ENCODE measurements around the gene POLE. TPM values are rescaled to one million over a fixed set of nuclear protein-coding genes. Genes with fewer than 3 reads are reported as not detected.

The POLE gene
- total RNA-seq, 2 donors from 2014 or later, result 34.5 to 96.1 TPM

GRCh38 chr12:132674561-132674960 lies 12.6 kb downstream of the POLE start:
- H3K9ac ChIP-seq (ENCODE audit: low read depth in 2 of 2, low read length in 2 of 2), result no peak overlapping the region
- no peak overlapping the region for H3K27ac ChIP-seq
- H3K9me3 ChIP-seq, result no peaks in the 10 kb centered on the region
- TF ChIP-seq, protein P1, sequence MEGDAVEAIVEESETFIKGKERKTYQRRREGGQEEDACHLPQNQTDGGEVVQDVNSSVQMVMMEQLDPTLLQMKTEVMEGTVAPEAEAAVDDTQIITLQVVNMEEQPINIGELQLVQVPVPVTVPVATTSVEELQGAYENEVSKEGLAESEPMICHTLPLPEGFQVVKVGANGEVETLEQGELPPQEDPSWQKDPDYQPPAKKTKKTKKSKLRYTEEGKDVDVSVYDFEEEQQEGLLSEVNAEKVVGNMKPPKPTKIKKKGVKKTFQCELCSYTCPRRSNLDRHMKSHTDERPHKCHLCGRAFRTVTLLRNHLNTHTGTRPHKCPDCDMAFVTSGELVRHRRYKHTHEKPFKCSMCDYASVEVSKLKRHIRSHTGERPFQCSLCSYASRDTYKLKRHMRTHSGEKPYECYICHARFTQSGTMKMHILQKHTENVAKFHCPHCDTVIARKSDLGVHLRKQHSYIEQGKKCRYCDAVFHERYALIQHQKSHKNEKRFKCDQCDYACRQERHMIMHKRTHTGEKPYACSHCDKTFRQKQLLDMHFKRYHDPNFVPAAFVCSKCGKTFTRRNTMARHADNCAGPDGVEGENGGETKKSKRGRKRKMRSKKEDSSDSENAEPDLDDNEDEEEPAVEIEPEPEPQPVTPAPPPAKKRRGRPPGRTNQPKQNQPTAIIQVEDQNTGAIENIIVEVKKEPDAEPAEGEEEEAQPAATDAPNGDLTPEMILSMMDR (IDR thresholded peaks at IDR 0.05), result no peak
- DNase-seq, result no peak
- intact Hi-C loops (cut with DNase I), result no loop called here
- H3K36me3 ChIP-seq, result peaks cover 6% of the 10 kb centered on the region
- no peaks in the 10 kb centered on the region for H3K27me3 ChIP-seq
- no peak overlapping the region for H3K4me3 ChIP-seq
- no peaks in the 10 kb centered on the region for H3K4me1 ChIP-seq

DNA sequence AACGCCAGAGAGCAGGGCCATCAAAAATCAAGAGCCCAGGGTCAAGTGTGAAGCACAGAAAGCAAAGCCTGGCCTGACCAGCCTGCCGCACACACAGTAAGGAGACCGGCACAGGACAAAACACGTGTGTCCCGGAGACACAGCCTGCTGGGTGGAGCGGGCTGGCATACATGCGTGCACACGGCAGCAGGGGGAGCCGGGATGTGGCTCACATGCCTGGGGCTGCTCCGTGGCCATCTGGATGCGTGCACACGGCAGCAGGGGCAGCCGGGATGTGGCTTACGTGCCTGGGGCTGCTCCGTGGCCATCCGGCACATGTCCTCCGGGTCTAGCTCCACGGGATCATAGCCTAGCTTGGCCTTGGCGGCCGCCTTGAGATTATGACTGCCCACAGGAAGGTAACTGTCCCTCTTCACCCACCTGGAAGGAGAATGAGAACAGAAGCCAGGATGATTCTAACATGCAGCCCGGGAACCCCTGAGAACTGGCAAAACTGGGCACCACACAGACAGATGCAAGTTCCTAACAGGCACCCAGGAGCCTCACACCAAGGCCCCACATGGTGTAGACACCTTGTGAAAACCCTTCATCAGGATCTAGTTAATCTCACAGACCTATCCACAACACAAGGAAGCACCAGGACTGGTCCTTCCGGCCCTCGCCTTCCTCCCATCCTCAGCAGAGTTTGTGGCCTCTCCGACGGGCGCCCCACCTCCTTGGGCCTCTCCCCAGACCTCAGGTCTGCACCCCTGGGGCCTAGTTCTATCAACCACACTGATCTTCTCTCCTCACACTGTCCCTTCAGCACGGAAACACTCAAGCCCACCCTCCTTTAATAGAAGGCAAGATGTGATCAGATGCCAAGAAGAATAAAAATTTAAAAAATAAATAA lies 13.6 kb downstream of the POLE start:
- no peak for DNase-seq

GRCh38 chr12:132672678-132673077 lies 14.5 kb downstream of the POLE start:
- DNase-seq, result no peak
- H3K9ac ChIP-seq (ENCODE audit: low read depth in 2 of 2, low read length in 2 of 2), result no peak overlapping the region
- TF ChIP-seq, protein P1 (IDR thresholded peaks at IDR 0.05), result no peak
- intact Hi-C loops (cut with DNase I), result no loop called here
- no peaks in the 10 kb centered on the region for H3K4me1 ChIP-seq
- H3K27me3 ChIP-seq, result no peaks in the 10 kb centered on the region
- no peak overlapping the region for H3K27ac ChIP-seq
- no peak overlapping the region for H3K4me3 ChIP-seq
- no peaks in the 10 kb centered on the region for H3K9me3 ChIP-seq
- H3K36me3 ChIP-seq, result no peaks in the 10 kb centered on the region

More for the DNA sequence above, 13.6 kb downstream of the POLE start:
- Histone ChIP-seq H3K9ac (ENCODE audit: low read depth in 2 of 2, low read length in 2 of 2) (no peak overlapping the region), H3K4me1 (no peaks in the 10 kb centered on the region), H3K27me3 (no peaks in the 10 kb centered on the region), H3K4me3 (no peak overlapping the region), H3K9me3 (no peaks in the 10 kb centered on the region), H3K36me3 (peaks cover 2% of the 10 kb centered on the region), H3K27ac (no peak overlapping the region)
- TF ChIP-seq, protein P1 (IDR thresholded peaks at IDR 0.05), result no peak
- intact Hi-C loops (cut with DNase I), result no loop called here

DNA sequence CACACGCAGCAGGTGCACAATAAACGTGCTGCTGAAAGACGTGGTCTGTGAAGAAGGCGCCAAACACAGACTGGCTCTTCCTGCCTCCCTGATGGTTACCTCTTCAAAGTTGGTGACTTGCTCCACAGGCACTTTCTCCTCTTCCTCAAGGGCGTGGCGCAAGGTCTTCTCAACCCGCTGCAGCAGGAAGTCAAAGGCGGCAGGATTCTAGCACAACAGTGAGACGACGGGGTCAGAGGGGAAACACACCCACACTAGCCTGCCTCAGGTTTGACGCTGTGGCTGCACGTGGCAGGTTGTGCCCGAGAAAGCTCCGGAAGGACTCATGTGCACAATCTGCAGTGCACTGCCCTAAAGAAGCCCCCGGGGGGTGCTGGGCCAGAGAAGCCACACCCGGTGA lies 15.0 kb downstream of the POLE start:
- no peak for DNase-seq
- no peaks in the 10 kb centered on the region for H3K27me3 ChIP-seq
- H3K27ac ChIP-seq, result no peak overlapping the region
- intact Hi-C loops (cut with DNase I), result no loop called here
- TF ChIP-seq, protein P1 (IDR thresholded peaks at IDR 0.05), result no peak
- peaks cover 4% of the 10 kb centered on the region for H3K36me3 ChIP-seq
- no peak overlapping the region for H3K9ac ChIP-seq (ENCODE audit: low read depth in 2 of 2, low read length in 2 of 2)
- H3K4me3 ChIP-seq, result no peak overlapping the region
- no peaks in the 10 kb centered on the region for H3K4me1 ChIP-seq
- no peaks in the 10 kb centered on the region for H3K9me3 ChIP-seq

DNA sequence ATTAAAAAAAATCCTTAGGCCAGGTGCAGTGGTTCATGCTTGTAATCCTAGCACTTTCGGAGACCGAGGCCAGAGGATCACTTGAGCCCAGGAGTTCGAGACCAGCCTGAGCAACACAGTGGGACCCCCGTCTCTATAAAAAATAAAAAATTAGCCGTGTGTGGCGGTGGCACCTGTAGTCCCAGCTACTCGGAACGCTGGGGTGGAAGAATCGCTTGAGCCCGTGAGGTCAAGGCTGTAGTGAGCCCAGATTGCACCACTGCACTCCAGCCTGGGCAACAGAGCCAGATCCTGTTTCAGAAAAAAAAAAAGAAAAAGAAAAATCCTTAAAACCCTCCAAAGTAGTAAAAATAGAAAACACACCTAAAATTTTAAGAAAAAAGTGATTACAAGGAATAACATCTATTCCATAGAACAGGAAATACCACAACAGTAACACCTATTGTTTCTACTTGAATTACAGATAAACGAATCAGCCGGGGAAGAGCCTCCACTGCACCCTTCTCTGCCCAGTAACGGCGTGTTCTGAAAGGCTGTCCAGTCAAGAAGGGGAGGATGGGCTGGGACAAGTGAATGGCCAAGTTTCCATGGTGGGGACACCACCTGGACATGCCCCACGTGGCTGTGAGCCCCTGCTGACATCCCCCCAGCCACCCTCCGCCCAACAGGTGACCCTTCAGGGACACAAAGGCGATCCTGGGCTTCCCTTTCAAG lies 17.8 kb downstream of the POLE start:
- no peak for DNase-seq
- Histone ChIP-seq H3K27ac (no peak overlapping the region), H3K9ac (ENCODE audit: low read depth in 2 of 2, low read length in 2 of 2) (no peak overlapping the region), H3K4me3 (no peak overlapping the region), H3K36me3 (peaks cover 4% of the 10 kb centered on the region), H3K9me3 (no peaks in the 10 kb centered on the region), H3K27me3 (no peaks in the 10 kb centered on the region), H3K4me1 (no peaks in the 10 kb centered on the region)
- intact Hi-C loops (cut with DNase I), result no loop called here
- TF ChIP-seq, protein P1 (IDR thresholded peaks at IDR 0.05), result no peak

Data from colonic mucosa (tissue), 4 donors.